ENCODE data around the gene WDR45B. TPM values are rescaled to one million over a fixed set of nuclear protein-coding genes. Genes with fewer than 3 reads are reported as not detected.
A peak's percentile ranks its signal among the peaks of the same experiment; 100 is the strongest.

WDR45B gene
- 10 to 100 TPM; 51.7 to 67.0 (median 66.7) TPM for total RNA-seq
- 10 to 100 TPM; 62.5 to 70.1 (median 67.5) TPM for polyA plus RNA-seq

DNA sequence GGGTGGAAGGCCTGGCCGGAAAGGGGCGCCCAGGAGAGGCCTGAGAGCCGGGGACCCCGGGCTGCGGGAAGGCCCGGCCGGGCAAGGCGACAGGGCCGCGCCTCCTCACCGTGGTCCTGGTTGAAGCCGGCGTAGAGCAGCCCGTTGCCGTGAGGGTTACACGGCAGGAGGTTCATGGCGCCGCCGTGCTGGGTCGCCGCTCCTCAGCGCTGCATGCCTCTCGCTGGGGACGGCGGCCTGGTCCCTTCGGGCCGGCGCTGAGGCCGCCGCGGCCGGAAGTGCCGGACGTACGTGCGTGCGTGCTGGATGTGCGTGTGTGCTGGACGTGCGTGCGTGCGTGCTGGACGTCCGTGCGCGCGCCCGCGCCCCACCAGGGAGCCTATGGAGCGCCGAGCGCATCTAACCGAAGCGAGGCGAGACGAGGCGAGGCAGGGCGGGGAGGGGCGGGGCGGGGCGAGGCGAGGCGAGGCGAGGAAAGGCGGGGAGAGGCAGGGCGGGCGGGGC is at the start of gene WDR45B:
WDR45B (minus strand) TSS at position 280 of the 504 bp plus-strand sequence; CDS start at position 176, 104 bp downstream.
- 0 to 1% methylated on average over 63 to 67 of the region's 67 CpGs for WGBS, 2 donors
- H3K4me3 ChIP-seq: peak within 1 kb of the TSS; percentile 73 to 100 (median 98)
- intact Hi-C loops (cut with DNase I): loop anchor here (2.0 to 10.0 kb wide), 3 partner anchors 51 to 191 kb away; partner anchors contain the start of genes NARF and RAB40B
- peaks cover 2 to 14% (median 8%) of the 10 kb centered on the region in 4 donors for H3K36me3 ChIP-seq
- DNase-seq: peak; percentile 99
- H3K27ac ChIP-seq: peak within 1 kb of the TSS; percentile 91 to 100 (median 98)
- TF ChIP-seq POLR2AphosphoS5 (IDR thresholded peaks at IDR 0.05) (peak; percentile 99 to 100 (median 99)), POLR2A (IDR thresholded peaks at IDR 0.05) (peak; percentile 93 to 94), EP300 (IDR thresholded peaks at IDR 0.05) (peak; percentile 11 to 82 (median 46))
- TF ChIP-seq, protein P1, sequence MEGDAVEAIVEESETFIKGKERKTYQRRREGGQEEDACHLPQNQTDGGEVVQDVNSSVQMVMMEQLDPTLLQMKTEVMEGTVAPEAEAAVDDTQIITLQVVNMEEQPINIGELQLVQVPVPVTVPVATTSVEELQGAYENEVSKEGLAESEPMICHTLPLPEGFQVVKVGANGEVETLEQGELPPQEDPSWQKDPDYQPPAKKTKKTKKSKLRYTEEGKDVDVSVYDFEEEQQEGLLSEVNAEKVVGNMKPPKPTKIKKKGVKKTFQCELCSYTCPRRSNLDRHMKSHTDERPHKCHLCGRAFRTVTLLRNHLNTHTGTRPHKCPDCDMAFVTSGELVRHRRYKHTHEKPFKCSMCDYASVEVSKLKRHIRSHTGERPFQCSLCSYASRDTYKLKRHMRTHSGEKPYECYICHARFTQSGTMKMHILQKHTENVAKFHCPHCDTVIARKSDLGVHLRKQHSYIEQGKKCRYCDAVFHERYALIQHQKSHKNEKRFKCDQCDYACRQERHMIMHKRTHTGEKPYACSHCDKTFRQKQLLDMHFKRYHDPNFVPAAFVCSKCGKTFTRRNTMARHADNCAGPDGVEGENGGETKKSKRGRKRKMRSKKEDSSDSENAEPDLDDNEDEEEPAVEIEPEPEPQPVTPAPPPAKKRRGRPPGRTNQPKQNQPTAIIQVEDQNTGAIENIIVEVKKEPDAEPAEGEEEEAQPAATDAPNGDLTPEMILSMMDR (IDR thresholded peaks at IDR 0.05): no peak
- H3K9me3 ChIP-seq: no peaks in the 10 kb centered on the region
- no peaks in the 10 kb centered on the region for H3K27me3 ChIP-seq
- peaks cover 0 to 37% (median 29%) of the 10 kb centered on the region in 4 donors for H3K4me1 ChIP-seq

DNA sequence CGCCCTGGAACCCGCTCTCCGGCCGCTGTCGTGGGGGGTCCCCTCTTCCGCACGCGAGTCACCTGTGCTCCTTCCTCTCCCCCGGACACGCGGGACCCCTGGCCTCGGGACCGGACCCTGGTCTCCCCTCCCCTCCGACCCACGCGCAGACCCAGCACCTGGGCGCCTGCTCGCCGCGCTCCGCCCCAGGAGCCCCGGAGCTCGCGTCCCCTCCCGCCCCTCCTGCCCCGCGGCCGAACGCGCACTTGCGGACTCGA is 49.5 kb upstream of the WDR45B start:
- TF ChIP-seq, protein P1 (IDR thresholded peaks at IDR 0.05): no peak
- TF ChIP-seq POLR2A (IDR thresholded peaks at IDR 0.05) (no peak), POLR2AphosphoS5 (IDR thresholded peaks at IDR 0.05) (no peak), EP300 (IDR thresholded peaks at IDR 0.05) (no peak)
- Histone ChIP-seq H3K4me1 (peaks cover 0 to 23% (median 17%) of the 10 kb centered on the region in 4 donors), H3K36me3 (no peaks in the 10 kb centered on the region), H3K9me3 (peaks cover 0 to 2% (median 0%) of the 10 kb centered on the region in 4 donors), H3K27me3 (no peaks in the 10 kb centered on the region), H3K4me3 (peak overlapping the region; percentile 57 to 89 (median 75)), H3K27ac (peak overlapping the region in 2 of 4 donors; percentile 66 to 71)
- DNase-seq: no peak
- intact Hi-C loops (cut with DNase I): loop anchor here (1.0 to 2.0 kb wide), 2 partner anchors 20 to 49 kb away; partner anchors contain the start of gene WDR45B
- WGBS, 2 donors: 1 to 2% methylated on average over 32 of the region's 32 CpGs

DNA sequence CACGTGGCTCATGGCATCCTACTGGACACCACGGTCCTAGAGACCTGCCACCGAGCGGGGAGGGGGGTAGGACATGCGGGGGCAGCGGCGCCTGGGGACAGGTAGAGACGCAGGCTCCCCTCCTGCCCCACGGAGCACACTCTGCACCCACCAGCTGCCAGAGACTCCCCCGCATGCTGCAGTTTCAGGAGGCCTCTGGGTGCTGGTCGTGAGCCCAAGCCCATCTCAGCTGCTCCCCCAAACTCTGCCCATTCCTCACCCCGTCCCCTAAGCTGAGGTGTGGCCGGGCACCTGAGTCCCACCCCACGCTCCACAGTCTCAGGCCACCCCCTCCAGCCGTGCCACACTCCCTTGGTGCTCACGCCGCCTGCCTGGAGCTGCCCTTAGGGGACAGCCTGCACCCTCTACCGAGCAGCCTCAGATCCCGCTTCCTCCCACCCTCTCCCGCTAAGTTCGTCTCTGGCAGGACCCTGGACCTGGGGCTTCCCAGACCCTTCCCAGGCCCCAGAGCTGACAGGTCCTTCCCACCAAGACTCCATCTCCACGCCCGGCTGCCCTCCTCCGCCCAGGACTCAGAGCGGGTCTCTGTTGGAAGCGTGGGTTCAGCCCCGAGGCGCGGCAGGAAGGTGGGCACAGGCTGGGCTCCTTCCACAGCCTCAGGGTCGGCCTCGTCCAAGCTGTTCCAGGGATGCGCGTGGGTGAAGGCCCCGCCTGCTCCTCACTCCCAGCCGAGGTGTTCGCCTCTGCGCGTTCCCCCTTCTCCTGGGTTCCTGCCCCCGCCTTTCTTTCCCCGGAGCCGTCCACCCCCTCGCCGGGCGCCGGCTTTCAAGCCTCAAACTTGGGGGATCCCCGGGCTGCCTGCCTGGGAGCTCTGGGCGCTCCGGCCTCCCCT is 48.9 kb upstream of the WDR45B start:
- peaks cover 0 to 23% (median 17%) of the 10 kb centered on the region in 4 donors for H3K4me1 ChIP-seq
- peak overlapping the region in 1 of 4 donors; percentile 71 for H3K27ac ChIP-seq
- peak overlapping the region; percentile 57 to 89 (median 75) for H3K4me3 ChIP-seq
- 17 to 35% methylated on average over 48 of the region's 48 CpGs for WGBS, 2 donors
- H3K27me3 ChIP-seq: no peaks in the 10 kb centered on the region
- no peak for DNase-seq
- TF ChIP-seq EP300 (IDR thresholded peaks at IDR 0.05): no peak
- TF ChIP-seq, protein P1 (IDR thresholded peaks at IDR 0.05): no peak
- TF ChIP-seq POLR2AphosphoS5 (IDR thresholded peaks at IDR 0.05): no peak
- no peak for TF ChIP-seq POLR2A (IDR thresholded peaks at IDR 0.05)
- H3K9me3 ChIP-seq: peaks cover 0 to 2% (median 0%) of the 10 kb centered on the region in 4 donors
- H3K36me3 ChIP-seq: no peaks in the 10 kb centered on the region
- intact Hi-C loops (cut with DNase I): no loop called here

DNA sequence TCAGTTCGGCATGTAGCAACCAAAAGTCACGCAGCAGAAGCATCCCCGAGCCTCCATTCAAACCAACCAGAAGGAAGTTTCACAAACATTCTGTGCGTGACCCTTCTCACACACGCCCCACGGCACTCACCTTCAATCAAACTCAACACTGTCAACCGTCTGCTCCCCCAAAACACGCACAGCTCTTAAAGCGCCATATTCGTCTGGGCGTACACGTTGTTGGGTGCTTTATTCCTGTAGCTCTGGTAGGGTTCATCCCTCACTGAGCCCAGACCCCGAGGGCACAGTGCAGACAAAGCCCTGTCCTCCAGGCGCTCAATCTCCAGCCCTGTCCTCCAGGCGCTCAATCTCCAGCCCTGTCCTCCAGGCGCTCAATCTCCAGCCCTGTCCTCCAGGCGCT is 48.0 kb upstream of the WDR45B start:
- no peak for DNase-seq
- Histone ChIP-seq H3K27me3 (no peaks in the 10 kb centered on the region), H3K4me1 (peaks cover 0 to 23% (median 17%) of the 10 kb centered on the region in 4 donors), H3K9me3 (peaks cover 0 to 2% (median 0%) of the 10 kb centered on the region in 4 donors), H3K36me3 (no peaks in the 10 kb centered on the region), H3K4me3 (no peak overlapping the region), H3K27ac (no peak overlapping the region)
- intact Hi-C loops (cut with DNase I): no loop called here
- 96 to 97% methylated on average over 16 of the region's 17 CpGs for WGBS, 2 donors
- TF ChIP-seq, protein P1 (IDR thresholded peaks at IDR 0.05): no peak
- no peak for TF ChIP-seq POLR2A (IDR thresholded peaks at IDR 0.05)
- TF ChIP-seq POLR2AphosphoS5 (IDR thresholded peaks at IDR 0.05): no peak
- no peak for TF ChIP-seq EP300 (IDR thresholded peaks at IDR 0.05)

Measured in sigmoid colon (tissue), 7 donors.